Spinal cord (tissue), 10 donors: ENCODE measurements around the gene NTM. TPM values are rescaled to one million over a fixed set of nuclear protein-coding genes. Genes with fewer than 3 reads are reported as not detected.

Experiments
- DNase-seq, 6 donors: peaks; one replicate each; pipeline versions ENCODE4 v3.0.0 to v3.0.0-alpha.2; 2013 to 2015; ENCODE audit warnings: low spot score in 6 of 6, low read depth in 4 of 6
- H3K27ac ChIP-seq: one replicate; pipeline ENCODE4 v1.5.1; 2013; ENCODE audit warnings: low read depth, low read length, control low read depth
- H3K27me3 ChIP-seq: one replicate; pipeline ENCODE4 v1.6.1; 2013; ENCODE audit warnings: low read length; ENCODE audit not compliant: control insufficient read depth, insufficient read depth
- H3K36me3 ChIP-seq: one replicate; pipeline ENCODE4 v1.6.1; 2013; ENCODE audit warnings: low read length; ENCODE audit not compliant: control insufficient read depth, insufficient read depth
- H3K4me1 ChIP-seq: one replicate; pipeline ENCODE4 v1.6.1; 2013; ENCODE audit warnings: low read length; ENCODE audit not compliant: control insufficient read depth, insufficient read depth
- H3K4me3 ChIP-seq: one replicate; pipeline ENCODE4 v1.5.1; 2013; ENCODE audit warnings: low read depth, low read length, control low read depth
- H3K9me3 ChIP-seq: one replicate; pipeline ENCODE4 v1.6.1; 2013; ENCODE audit warnings: low read length; ENCODE audit not compliant: control insufficient read depth, insufficient read depth
- WGBS: methylation state at CpG from one replicate; pipeline ENCODE4 v1.1.5; 2013; ENCODE audit warnings: missing lambda C conversion rate; ENCODE audit not compliant: insufficient coverage; 5-methylcytosine and 5-hydroxymethylcytosine counted together
- polyA plus RNA-seq, 2 donors: library from polyadenylated mRNA; unstranded; fragments of 120-200 nt; gene quantifications; one replicate each; pipeline ENCODE4 v1.2.1, GENCODE V29; 2013; ENCODE audit not compliant: insufficient read length in 2 of 2
- total RNA-seq, 2 donors: library from RNA; depleted of rRNA in 1 of 2; stranded (reverse); fragments of 120-200 nt in 1 of 2; fragments of >200 nt in 1 of 2; gene quantifications; one replicate each; pipeline versions ENCODE4 v1.2.3 to v1.2.4, GENCODE V29; 2013 to 2014
- donor health status: healthy.

The NTM gene
- total and polyA plus RNA-seq, 4 donors = 69.3 to 181 (median 155) TPM

GRCh38 chr11:131624531-131624930, 254.1 kb downstream of the NTM start:
- Histone ChIP-seq H3K27ac (no peak overlapping the region), H3K9me3 (no peaks in the 10 kb centered on the region), H3K36me3 (no peaks in the 10 kb centered on the region), H3K4me3 (no peak overlapping the region), H3K4me1 (peaks cover 11% of the 10 kb centered on the region), H3K27me3 (no peaks in the 10 kb centered on the region)
- 90% methylated on average over 3 of the region's 4 CpGs for WGBS
- peak in 1 of 6 donors; percentile 48 for DNase-seq

- no peak overlapping the region for H3K27ac ChIP-seq
- peaks cover 10% of the 10 kb centered on the region for H3K4me1 ChIP-seq
- H3K9me3 ChIP-seq = no peaks in the 10 kb centered on the region
- 50% methylated on average over 2 of the region's 9 CpGs for WGBS
- peak in 1 of 6 donors; percentile 67 for DNase-seq
- no peaks in the 10 kb centered on the region for H3K36me3 ChIP-seq
- no peaks in the 10 kb centered on the region for H3K27me3 ChIP-seq
- no peak overlapping the region for H3K4me3 ChIP-seq
Measured at GRCh38 chr11:131626788-131627187, 256.4 kb downstream of the NTM start.

- Histone ChIP-seq H3K4me1 (peaks cover 2% of the 10 kb centered on the region), H3K27ac (no peak overlapping the region), H3K4me3 (no peak overlapping the region), H3K27me3 (no peaks in the 10 kb centered on the region), H3K9me3 (no peaks in the 10 kb centered on the region), H3K36me3 (no peaks in the 10 kb centered on the region)
- DNase-seq = no peak
- 96% methylated on average over 6 of the region's 6 CpGs for WGBS
Measured at GRCh38 chr11:131628739-131629138, 258.3 kb downstream of the NTM start.

- Histone ChIP-seq H3K27me3 (no peaks in the 10 kb centered on the region), H3K27ac (no peak overlapping the region), H3K9me3 (no peaks in the 10 kb centered on the region), H3K4me1 (no peaks in the 10 kb centered on the region), H3K4me3 (no peak overlapping the region), H3K36me3 (no peaks in the 10 kb centered on the region)
- WGBS = no CpG with 5 or more reads among the region's 5 CpGs
- DNase-seq = peak in 1 of 6 donors; percentile 62
Measured at GRCh38 chr11:131629925-131630540, 259.6 kb downstream of the NTM start.

- WGBS = 100% methylated on average over 1 of the region's 2 CpGs
- H3K9me3 ChIP-seq = no peaks in the 10 kb centered on the region
- no peak for DNase-seq
- no peak overlapping the region for H3K27ac ChIP-seq
- H3K36me3 ChIP-seq = no peaks in the 10 kb centered on the region
- no peak overlapping the region for H3K4me3 ChIP-seq
- H3K27me3 ChIP-seq = no peaks in the 10 kb centered on the region
- H3K4me1 ChIP-seq = no peaks in the 10 kb centered on the region
Measured at GRCh38 chr11:131632971-131633370, 262.6 kb downstream of the NTM start.

GRCh38 chr11:131633921-131634715, 263.7 kb downstream of the NTM start:
- DNase-seq = peak in 1 of 6 donors; percentile 77
- no peak overlapping the region for H3K27ac ChIP-seq
- no CpG with 5 or more reads among the region's 8 CpGs for WGBS
- H3K9me3 ChIP-seq = no peaks in the 10 kb centered on the region
- H3K4me3 ChIP-seq = no peak overlapping the region
- no peaks in the 10 kb centered on the region for H3K4me1 ChIP-seq
- H3K27me3 ChIP-seq = no peaks in the 10 kb centered on the region
- H3K36me3 ChIP-seq = no peaks in the 10 kb centered on the region

GRCh38 chr11:131637469-131638175, 267.2 kb downstream of the NTM start:
- Histone ChIP-seq H3K4me1 (no peaks in the 10 kb centered on the region), H3K4me3 (no peak overlapping the region), H3K9me3 (no peaks in the 10 kb centered on the region), H3K27ac (no peak overlapping the region), H3K27me3 (no peaks in the 10 kb centered on the region), H3K36me3 (no peaks in the 10 kb centered on the region)
- DNase-seq = no peak
- no CpG with 5 or more reads among the region's 6 CpGs for WGBS

- peaks cover 3% of the 10 kb centered on the region for H3K4me1 ChIP-seq
- H3K27ac ChIP-seq = no peak overlapping the region
- 100% methylated on average over 1 of the region's 3 CpGs for WGBS
- no peaks in the 10 kb centered on the region for H3K36me3 ChIP-seq
- no peak for DNase-seq
- no peaks in the 10 kb centered on the region for H3K9me3 ChIP-seq
- no peak overlapping the region for H3K4me3 ChIP-seq
- H3K27me3 ChIP-seq = no peaks in the 10 kb centered on the region
Measured at GRCh38 chr11:131638889-131639288, 268.5 kb downstream of the NTM start.

- 55% methylated on average over 5 of the region's 5 CpGs for WGBS
- Histone ChIP-seq H3K4me3 (no peak overlapping the region), H3K27ac (no peak overlapping the region), H3K9me3 (no peaks in the 10 kb centered on the region), H3K36me3 (no peaks in the 10 kb centered on the region), H3K27me3 (no peaks in the 10 kb centered on the region), H3K4me1 (peaks cover 3% of the 10 kb centered on the region)
- DNase-seq = no peak
Measured at GRCh38 chr11:131640320-131640719, 269.9 kb downstream of the NTM start.
